Neural cell (in vitro differentiated cells): ENCODE results near the gene FTCD. TPM values are rescaled to one million over a fixed set of nuclear protein-coding genes. Genes with fewer than 3 reads are reported as not detected.

Source experiments
- H2AFZ ChIP-seq: fragments of 200-600, 300-800 bp; sonication (generic), shearing (Covaris generic); 2 replicates; pipeline ENCODE4 v1.6.0; 2014; ENCODE audit warnings: low read depth, mild to moderate bottlenecking, antibody characterized with exemption, low read length, moderate library complexity
- H3F3A ChIP-seq: fragments of 200-600 bp; shearing (Covaris generic); 2 replicates; pipeline ENCODE4 v1.6.1; 2016; ENCODE audit warnings: mild to moderate bottlenecking, moderate library complexity, mixed read lengths, antibody characterized with exemption, low read length; ENCODE audit not compliant: insufficient read depth, poor library complexity, severe bottlenecking
- H3K27ac ChIP-seq: fragments of 200-600, 300-800 bp; sonication (generic), shearing (Covaris generic); 2 replicates; pipeline ENCODE4 v1.5.1; 2014; ENCODE audit warnings: mild to moderate bottlenecking, low read length, moderate library complexity
- H3K27me3 ChIP-seq: fragments of 300-800, 200-600 bp; sonication (generic), shearing (Covaris generic); 2 replicates; pipeline ENCODE4 v1.6.0; 2014; ENCODE audit warnings: mild to moderate bottlenecking, low read depth, low read length, moderate library complexity; ENCODE audit not compliant: insufficient read depth
- H3K36me3 ChIP-seq: fragments of 300-800, 200-600 bp; sonication (generic), shearing (Covaris generic); 2 replicates; pipeline ENCODE4 v1.5.1; 2014; ENCODE audit warnings: mild to moderate bottlenecking, antibody characterized with exemption, low read length, moderate library complexity; ENCODE audit not compliant: insufficient read depth
- H3K4me2 ChIP-seq: fragments of 300-800, 200-600 bp; sonication (generic), shearing (Covaris generic); 2 replicates; pipeline ENCODE4 v1.6.0; 2014; ENCODE audit warnings: mild to moderate bottlenecking, low read length
- H3K4me3 ChIP-seq: fragments of 300-800, 200-600 bp; sonication (generic), shearing (Covaris generic); 2 replicates; pipeline ENCODE4 v1.5.1; 2014; ENCODE audit warnings: mild to moderate bottlenecking, low read length, moderate library complexity
- H3K79me2 ChIP-seq: fragments of 200-600 bp; shearing (Covaris generic); replicated peaks from 2 replicates; pipeline ENCODE4 v1.6.0; 2014; ENCODE audit warnings: mild to moderate bottlenecking, low read length, moderate library complexity; ENCODE audit not compliant: insufficient read depth
- H3K9ac ChIP-seq: fragments of 300-800, 200-600 bp; sonication (generic), shearing (Covaris generic); 2 replicates; pipeline ENCODE4 v1.6.1; 2016; ENCODE audit warnings: mild to moderate bottlenecking, low read length, mixed read lengths
- H3K9me2 ChIP-seq: fragments of 200-600 bp; shearing (Covaris generic); 2 replicates; pipeline ENCODE4 v1.6.1; 2016; ENCODE audit warnings: mild to moderate bottlenecking, low read length, mixed read lengths; ENCODE audit not compliant: insufficient read depth
- H3K9me3 ChIP-seq: fragments of 200-600, 300-800 bp; sonication (generic), shearing (Covaris generic); 2 replicates; pipeline ENCODE4 v1.6.1; 2016; ENCODE audit warnings: mild to moderate bottlenecking, mixed run types, low read length, moderate library complexity, mixed read lengths
- H4K20me1 ChIP-seq: fragments of 200-600 bp; shearing (Covaris generic); 2 replicates; pipeline ENCODE4 v1.6.1; 2016; ENCODE audit warnings: mild to moderate bottlenecking, mixed run types; ENCODE audit not compliant: insufficient read depth
- EP300 ChIP-seq: fragments of 450-650 bp; conservative IDR thresholded peaks from 2 replicates; pipeline ENCODE4 v1.6.1; 2014; ENCODE audit warnings: antibody characterized with exemption, mild to moderate bottlenecking, moderate library complexity; ENCODE audit not compliant: poor library complexity, severe bottlenecking
- EZH2 ChIP-seq: fragments of 200-600, 300-800 bp; shearing (Covaris generic), sonication (generic); IDR thresholded peaks from 2 replicates; pipeline ENCODE4 v1.6.1; 2014; ENCODE audit warnings: antibody characterized with exemption, low read length, borderline replicate concordance, mild to moderate bottlenecking; ENCODE audit not compliant: insufficient read depth, poor library complexity, severe bottlenecking
- MXI1 ChIP-seq: fragments of 450-650 bp; conservative IDR thresholded peaks from 2 replicates; pipeline ENCODE4 v1.6.1; 2014; ENCODE audit warnings: antibody characterized with exemption, mild to moderate bottlenecking; ENCODE audit not compliant: poor library complexity, severe bottlenecking
- POLR2AphosphoS5 ChIP-seq: IDR thresholded peaks from 2 replicates; pipeline ENCODE4 v1.6.1; 2012
- RAD21 ChIP-seq: fragments of 450-650 bp; conservative IDR thresholded peaks from 2 replicates; pipeline ENCODE4 v1.6.1; 2014; ENCODE audit warnings: antibody characterized with exemption, mild to moderate bottlenecking, moderate library complexity
- SMC3 ChIP-seq: fragments of 450-650 bp; conservative IDR thresholded peaks from 2 replicates; pipeline ENCODE4 v1.6.1; 2014; ENCODE audit warnings: antibody characterized with exemption, mild to moderate bottlenecking, moderate library complexity; ENCODE audit not compliant: poor library complexity
- TAF1 ChIP-seq: IDR thresholded peaks from 2 replicates; pipeline ENCODE4 v1.6.1; 2012; ENCODE audit warnings: low read depth
- polyA plus RNA-seq: library from polyadenylated mRNA; depleted of rRNA; stranded (reverse); fragments of >200 nt; gene quantifications from 2 replicates; pipeline ENCODE4 v1.2.3, GENCODE V29; 2014
- TF ChIP-seq, protein P1 (sequence below): fragments of 450-650 bp; IDR thresholded peaks from 2 replicates; pipeline ENCODE4 v1.5.1; 2014; ENCODE audit warnings: antibody characterized with exemption, mild to moderate bottlenecking, moderate library complexity; ENCODE audit not compliant: poor library complexity, severe bottlenecking
- TF ChIP-seq, protein P2 (sequence below): IDR thresholded peaks from 2 replicates; pipeline ENCODE4 v1.6.1; 2012; ENCODE audit warnings: borderline replicate concordance

Gene FTCD
- polyA plus RNA-seq, 1 donor from 2014 or later = 2.0 TPM

- Histone ChIP-seq H4K20me1 (no peaks in the 10 kb centered on the region), H3K36me3 (no peaks in the 10 kb centered on the region), H3K9ac (no peak overlapping the region), H3K9me2 (no peaks in the 10 kb centered on the region), H2AFZ (no peak overlapping the region), H3K9me3 (no peaks in the 10 kb centered on the region), H3K4me2 (no peak overlapping the region), H3F3A (no peaks in the 10 kb centered on the region), H3K79me2 (no peaks in the 10 kb centered on the region), H3K4me3 (no peak overlapping the region), H3K27ac (no peak overlapping the region), H3K27me3 (peaks cover 20% of the 10 kb centered on the region)
- TF ChIP-seq TAF1 (no peak), MXI1 (no peak), POLR2AphosphoS5 (no peak), RAD21 (no peak), EZH2 (no peak), EP300 (no peak), SMC3 (no peak)
- TF ChIP-seq, protein P1, sequence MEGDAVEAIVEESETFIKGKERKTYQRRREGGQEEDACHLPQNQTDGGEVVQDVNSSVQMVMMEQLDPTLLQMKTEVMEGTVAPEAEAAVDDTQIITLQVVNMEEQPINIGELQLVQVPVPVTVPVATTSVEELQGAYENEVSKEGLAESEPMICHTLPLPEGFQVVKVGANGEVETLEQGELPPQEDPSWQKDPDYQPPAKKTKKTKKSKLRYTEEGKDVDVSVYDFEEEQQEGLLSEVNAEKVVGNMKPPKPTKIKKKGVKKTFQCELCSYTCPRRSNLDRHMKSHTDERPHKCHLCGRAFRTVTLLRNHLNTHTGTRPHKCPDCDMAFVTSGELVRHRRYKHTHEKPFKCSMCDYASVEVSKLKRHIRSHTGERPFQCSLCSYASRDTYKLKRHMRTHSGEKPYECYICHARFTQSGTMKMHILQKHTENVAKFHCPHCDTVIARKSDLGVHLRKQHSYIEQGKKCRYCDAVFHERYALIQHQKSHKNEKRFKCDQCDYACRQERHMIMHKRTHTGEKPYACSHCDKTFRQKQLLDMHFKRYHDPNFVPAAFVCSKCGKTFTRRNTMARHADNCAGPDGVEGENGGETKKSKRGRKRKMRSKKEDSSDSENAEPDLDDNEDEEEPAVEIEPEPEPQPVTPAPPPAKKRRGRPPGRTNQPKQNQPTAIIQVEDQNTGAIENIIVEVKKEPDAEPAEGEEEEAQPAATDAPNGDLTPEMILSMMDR = no peak
- TF ChIP-seq, protein P2, sequence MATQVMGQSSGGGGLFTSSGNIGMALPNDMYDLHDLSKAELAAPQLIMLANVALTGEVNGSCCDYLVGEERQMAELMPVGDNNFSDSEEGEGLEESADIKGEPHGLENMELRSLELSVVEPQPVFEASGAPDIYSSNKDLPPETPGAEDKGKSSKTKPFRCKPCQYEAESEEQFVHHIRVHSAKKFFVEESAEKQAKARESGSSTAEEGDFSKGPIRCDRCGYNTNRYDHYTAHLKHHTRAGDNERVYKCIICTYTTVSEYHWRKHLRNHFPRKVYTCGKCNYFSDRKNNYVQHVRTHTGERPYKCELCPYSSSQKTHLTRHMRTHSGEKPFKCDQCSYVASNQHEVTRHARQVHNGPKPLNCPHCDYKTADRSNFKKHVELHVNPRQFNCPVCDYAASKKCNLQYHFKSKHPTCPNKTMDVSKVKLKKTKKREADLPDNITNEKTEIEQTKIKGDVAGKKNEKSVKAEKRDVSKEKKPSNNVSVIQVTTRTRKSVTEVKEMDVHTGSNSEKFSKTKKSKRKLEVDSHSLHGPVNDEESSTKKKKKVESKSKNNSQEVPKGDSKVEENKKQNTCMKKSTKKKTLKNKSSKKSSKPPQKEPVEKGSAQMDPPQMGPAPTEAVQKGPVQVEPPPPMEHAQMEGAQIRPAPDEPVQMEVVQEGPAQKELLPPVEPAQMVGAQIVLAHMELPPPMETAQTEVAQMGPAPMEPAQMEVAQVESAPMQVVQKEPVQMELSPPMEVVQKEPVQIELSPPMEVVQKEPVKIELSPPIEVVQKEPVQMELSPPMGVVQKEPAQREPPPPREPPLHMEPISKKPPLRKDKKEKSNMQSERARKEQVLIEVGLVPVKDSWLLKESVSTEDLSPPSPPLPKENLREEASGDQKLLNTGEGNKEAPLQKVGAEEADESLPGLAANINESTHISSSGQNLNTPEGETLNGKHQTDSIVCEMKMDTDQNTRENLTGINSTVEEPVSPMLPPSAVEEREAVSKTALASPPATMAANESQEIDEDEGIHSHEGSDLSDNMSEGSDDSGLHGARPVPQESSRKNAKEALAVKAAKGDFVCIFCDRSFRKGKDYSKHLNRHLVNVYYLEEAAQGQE = no peak
Observed at GRCh38 chr21:46144464-46145070, 10.8 kb downstream of the FTCD start.

DNA sequence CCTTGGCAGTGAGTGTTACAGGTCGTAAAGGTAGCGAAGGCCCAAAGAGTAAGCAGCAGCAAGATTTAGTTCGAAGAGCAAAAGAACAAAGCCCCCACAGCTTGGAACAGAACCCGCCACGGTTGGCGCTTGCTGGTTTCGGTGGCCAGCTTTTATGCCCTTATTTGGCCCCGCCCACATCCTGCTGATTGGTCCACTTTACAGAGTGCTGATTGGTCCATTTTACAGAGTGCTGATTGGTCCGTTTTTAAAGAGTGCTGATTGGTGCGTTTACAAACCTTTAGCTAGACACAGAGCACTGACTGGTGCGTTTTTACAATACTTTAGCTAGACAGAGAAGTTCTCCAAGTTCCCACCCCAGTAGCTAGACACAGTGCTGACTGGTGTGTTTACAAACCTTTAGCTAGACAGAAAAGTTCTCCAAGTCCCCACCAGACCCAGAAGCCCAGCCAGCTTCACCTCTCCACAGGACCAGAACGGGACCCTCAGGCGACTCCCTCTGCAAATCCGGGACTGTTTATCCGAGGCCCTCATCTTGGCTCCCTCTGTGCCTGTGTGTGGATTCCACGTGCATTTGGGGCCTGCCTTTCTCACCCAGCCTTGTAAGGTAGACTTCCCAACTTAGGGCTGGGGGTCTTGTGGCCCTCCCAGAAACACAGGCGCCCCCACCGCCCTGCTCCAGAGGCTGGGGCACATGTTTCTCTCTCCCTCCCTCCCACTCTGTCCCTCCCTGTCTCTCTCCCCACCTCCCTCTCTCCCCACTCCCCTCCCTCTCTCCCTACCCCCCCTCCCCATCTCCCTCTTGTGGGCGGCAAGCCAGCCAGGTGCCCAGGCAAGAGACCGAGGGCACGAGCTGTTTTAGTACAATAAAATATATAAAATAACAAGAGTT lies 12.6 kb downstream of the FTCD start:
- TF ChIP-seq SMC3 (no peak), POLR2AphosphoS5 (no peak), EZH2 (no peak), MXI1 (no peak), TAF1 (no peak), EP300 (no peak), RAD21 (no peak)
- TF ChIP-seq, protein P2 = no peak
- TF ChIP-seq, protein P1 = no peak
- H3K79me2 ChIP-seq = no peaks in the 10 kb centered on the region
- H3K27me3 ChIP-seq = peaks cover 22% of the 10 kb centered on the region
- H3F3A ChIP-seq = no peaks in the 10 kb centered on the region
- H3K27ac ChIP-seq = no peak overlapping the region
- H2AFZ ChIP-seq = no peak overlapping the region
- no peaks in the 10 kb centered on the region for H3K36me3 ChIP-seq
- H3K4me3 ChIP-seq = no peak overlapping the region
- no peaks in the 10 kb centered on the region for H3K9me3 ChIP-seq
- no peak overlapping the region for H3K9ac ChIP-seq
- H3K4me2 ChIP-seq = no peak overlapping the region
- no peaks in the 10 kb centered on the region for H4K20me1 ChIP-seq
- H3K9me2 ChIP-seq = no peaks in the 10 kb centered on the region
